Daoy (cell line): ENCODE data around the gene ARSJ. TPM values are rescaled to one million over a fixed set of nuclear protein-coding genes. Genes with fewer than 3 reads are reported as not detected.
"Not testable (repeated sequence)": the region's sequence is repeated elsewhere in the genome, so short reads cannot be mapped to it uniquely, and the experiment has no call there.

ENCODE experiments used
- DNase-seq: peaks from one replicate; pipeline ENCODE4 v3.0.0-alpha.2; 2015; ENCODE audit warnings: low read depth
- total RNA-seq: library from RNA; depleted of rRNA; stranded (reverse); fragments of >200 nt; shearing (Covaris generic); gene quantifications from 2 replicates; pipeline ENCODE4 v1.2.3, GENCODE V29; 2014; rRNA removed

The ARSJ gene
- total RNA-seq = 11.0 and 12.2 TPM in 2 replicates

- DNase-seq = peak; percentile 72
These were observed at the start of gene ARSJ for GRCh38 chr4:113979148-113979904. TSS of gene ARSJ (minus strand) at chr4:113979647. CDS start at chr4:113978834, 813 bp downstream.

DNA sequence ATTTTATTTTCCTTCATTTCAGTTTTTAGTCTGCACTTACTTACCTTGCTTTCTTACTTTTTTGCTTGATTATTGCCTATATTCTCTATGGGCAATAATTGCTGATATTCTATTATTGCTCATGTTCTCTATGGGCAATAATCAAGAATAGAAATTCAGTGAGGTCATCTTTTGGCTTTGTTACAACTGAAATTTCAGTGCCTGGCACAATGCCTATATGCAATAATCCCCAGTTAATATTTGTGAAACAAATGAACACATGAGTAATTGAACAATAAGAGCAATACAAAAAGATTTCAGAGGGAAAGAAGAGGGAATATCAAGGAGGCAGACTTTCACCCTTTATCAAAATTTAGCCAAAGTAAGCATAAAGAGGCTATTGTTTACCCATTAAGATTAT, 48.6 kb upstream of the ARSJ start:
- no peak for DNase-seq

DNA sequence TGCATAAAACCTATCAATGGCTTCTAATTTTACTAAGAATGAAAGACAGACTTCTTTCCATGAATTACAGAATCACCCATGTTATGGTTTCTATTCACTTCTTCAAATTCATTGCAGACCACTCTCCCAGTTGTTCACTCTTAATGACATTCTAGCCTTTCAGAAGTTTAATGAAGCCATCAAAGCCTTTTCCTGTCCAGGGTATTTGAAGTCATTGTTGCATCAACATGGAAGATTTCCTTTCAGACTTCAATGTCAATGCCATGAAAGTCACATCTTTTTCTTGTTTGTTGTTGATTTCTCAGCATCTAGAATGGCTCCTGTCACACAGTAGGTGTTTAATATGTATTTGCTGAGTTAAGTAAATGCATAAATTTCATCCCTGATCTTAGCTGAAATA, 48.1 kb upstream of the ARSJ start:
- no peak for DNase-seq

DNA sequence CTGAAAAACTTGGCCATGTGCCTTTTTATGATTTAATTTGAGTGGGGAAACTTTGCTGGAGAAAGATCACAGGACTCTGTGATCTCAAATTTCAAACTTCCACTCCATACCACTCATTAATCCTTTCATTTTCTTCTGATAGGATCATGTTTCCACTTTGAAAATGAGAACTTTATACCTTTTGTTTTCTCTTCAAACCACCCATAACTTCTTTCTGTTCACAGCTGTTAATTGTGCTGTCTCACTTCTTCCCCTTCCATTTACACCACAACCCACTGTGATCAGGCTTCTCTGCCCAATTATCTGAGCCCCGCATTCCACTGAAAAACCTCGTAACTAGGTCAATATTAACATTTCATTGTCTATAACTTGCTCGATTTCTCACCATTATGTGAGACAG, 47.0 kb upstream of the ARSJ start:
- no peak for DNase-seq

- DNase-seq = no peak
These were observed 45.8 kb upstream of the ARSJ start for GRCh38 chr4:114025176-114025777.

DNA sequence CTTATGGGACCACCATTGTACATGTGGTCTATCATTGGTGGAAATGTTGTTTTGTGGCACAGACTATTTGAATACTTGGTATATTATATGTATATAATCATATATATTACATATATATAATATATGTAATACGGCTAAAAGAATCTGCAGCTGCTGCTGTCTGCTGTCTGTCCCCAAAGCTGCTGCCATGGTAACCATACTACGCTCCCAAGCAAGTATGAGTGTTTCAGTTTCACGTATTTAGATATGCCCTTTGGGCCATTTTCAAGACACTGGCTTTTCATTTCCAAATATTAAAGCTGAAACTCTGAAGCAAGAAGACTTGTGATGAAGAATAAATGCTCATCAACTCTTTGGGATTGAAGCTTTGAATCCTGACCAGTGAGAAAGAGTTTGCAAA, 42.0 kb upstream of the ARSJ start:
- no peak for DNase-seq

- no peak for DNase-seq
These were observed 40.5 kb upstream of the ARSJ start for GRCh38 chr4:114019969-114020358.

GRCh38 chr4:114019276-114019968, 40.0 kb upstream of the ARSJ start:
- no peak for DNase-seq

GRCh38 chr4:114017120-114017917, 37.9 kb upstream of the ARSJ start:
- no peak for DNase-seq

DNA sequence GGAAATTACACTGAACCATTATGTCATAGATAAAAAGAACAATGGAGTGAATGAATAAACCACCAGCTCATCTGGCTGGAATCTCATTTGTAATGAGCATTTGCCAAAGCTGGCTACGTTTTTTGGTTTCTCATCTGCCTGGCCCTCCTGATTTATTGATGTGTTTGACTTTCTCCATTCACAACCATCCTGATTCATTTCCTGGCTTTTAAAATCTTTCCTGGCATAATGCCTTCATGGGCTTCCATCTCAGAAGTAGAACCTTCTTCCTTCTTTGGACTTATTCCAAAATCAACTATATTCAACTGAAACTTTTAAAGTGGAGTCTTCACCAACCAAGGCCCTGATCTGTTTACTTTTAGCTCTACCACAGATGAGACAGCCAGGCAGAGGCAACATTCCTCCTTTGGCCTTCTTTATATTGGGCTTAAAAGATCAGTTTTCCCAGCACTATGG, 36.0 kb upstream of the ARSJ start:
- peak; percentile 87 for DNase-seq

GRCh38 chr4:114013201-114013600, 33.8 kb upstream of the ARSJ start:
- DNase-seq = peak; percentile 30

- DNase-seq = no peak
These were observed 33.3 kb upstream of the ARSJ start for GRCh38 chr4:114012749-114013148.

DNA sequence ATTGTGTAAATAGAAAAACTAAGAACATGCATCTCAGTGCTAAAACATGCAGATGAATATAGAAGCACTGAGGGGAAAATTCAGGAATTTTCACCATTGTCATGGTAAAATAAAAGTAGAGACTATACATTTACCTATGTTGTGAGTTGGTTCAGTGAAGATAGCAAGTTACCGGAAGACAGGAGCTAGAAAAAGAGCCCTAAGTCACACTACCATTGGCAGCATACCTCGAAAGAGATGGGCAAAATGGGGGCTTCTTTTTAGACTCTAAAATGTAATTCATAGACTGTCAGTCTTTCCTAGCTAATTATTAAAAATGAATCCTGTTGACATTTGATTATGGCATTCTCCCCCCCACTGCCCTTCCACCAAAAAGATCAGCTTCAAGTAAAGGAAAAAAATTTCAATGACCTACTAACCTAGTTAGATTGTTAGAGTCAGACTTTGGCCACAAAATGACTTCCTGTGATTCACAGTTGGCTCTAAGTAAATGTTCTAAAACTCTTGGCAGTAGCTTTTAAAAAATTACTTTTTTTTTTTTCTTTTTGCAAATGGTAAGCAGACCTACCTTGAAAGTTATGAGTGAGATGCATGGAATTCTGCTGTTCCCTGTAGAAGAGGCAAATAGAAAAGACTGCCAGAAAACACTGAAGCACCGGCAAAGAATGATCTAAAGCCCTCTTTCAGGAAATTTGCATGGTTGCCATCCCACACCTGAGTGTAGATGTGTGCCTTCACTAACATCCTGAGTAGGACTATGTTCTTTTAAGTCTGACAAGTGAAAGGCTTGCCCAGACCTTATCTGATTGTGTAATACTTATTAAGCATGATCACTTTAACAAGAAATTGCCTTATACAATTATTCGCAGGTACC, 26.4 kb upstream of the ARSJ start:
- peak; percentile 36 for DNase-seq

DNA sequence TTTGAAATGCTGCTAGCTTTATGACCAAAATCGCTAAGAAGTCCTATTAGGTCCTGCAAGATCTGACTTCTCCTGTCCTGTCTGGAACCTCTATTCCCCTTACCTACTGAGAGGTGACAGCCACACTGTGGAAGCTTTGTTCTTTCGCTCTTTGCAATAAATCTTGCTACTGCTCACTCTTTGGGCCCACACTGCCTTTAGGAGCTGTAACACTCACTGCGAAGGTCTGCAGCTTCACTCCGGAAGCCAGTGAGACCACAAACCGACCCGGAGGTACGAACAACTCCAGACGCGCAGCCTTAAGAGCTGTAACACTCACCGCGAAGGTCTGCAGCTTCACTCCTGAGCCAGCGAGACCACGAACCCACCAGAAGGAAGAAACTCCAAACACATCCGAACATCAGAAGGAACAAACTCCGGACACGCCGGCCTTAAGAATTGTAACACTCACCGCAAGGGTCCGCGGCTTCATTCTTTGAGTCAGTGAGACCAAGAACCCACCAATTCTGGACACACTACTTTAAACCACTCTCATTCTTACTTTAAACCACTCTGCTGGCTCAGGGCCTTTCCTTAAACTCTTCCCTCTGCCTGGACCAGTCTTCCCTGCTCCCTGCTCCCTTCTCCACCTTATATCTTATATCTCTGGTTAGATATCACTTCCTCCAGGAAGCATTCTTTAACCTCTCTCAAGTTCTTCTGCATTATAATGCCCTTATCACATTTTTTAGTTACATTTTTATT, 25.2 kb upstream of the ARSJ start:
- DNase-seq = not testable (repeated sequence)

GRCh38 chr4:113998531-113998930, 19.1 kb upstream of the ARSJ start:
- no peak for DNase-seq

DNA sequence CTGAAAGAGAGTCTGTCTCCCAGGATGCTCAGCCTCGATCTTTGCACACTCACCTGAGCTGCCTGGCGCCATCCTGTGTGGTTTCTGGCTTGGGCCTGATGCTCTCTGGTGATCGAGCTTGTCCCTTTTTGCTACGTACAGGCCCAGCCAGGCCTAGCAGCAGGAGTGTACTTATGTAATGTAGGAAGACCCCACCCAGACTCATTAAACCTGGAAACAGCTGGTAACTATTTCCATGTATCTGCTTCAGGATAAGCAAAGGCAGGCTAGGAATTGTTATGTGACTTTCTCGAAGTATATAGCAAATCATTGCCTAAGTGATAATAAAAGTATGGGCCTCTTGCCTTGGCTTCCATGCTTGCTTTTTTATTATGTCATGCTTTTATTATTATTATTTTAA, 18.6 kb upstream of the ARSJ start:
- DNase-seq = no peak

DNA sequence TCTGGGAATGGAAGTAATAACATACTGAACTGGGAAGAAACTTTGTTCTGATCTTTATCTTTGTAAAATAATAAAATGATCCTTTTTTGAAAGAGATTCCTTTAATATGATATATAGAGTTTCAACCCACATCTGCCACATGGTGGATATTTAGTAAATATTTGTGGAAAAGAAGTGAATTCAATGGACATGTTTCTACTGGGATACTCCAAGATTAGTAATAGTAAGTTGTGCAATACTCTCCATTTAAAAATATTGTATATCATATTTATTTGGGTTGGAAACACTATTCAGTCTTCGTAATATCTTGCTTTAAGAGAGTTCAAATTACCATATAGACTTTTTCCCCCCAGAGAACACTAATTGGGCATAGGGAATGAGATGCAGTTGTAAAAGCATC, 17.8 kb upstream of the ARSJ start:
- no peak for DNase-seq

- DNase-seq = peak; percentile 67
These were observed 17.2 kb upstream of the ARSJ start for GRCh38 chr4:113996599-113997177.

GRCh38 chr4:113993887-113994286, 14.4 kb upstream of the ARSJ start:
- DNase-seq = no peak

DNA sequence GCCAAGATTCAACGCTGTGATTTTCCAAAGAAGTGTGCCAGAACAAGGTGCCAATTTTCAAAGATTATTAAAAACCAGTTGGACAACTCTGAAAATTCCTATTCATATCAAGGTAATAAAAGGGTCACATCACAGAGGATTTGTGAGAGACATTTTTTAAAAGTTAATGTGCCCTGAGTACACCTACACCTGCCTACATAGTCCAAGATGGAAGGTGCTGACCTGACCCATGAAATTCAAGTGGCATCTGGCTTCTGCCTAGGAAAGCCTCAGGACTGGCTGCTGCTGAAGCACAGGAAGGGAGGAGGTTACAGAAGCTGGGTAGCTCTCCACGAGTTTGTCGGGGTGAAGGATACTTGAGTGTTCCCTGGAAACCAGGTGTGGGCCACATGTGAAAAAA, 11.4 kb upstream of the ARSJ start:
- DNase-seq = no peak
